GM12878 (cell line): Measurements from ENCODE around the gene MICB.

Experiments
- CTCF ChIP-seq, 3 experiments: IDR thresholded peaks in 2 of 3; conservative IDR thresholded peaks in 1 of 3; 2 replicates each; pipeline ENCODE4 v1.5.1; 2011; ENCODE audit warnings: low read depth in 3 of 3, low read length in 3 of 3, mild to moderate bottlenecking in 3 of 3, control low read depth in 2 of 3, moderate library complexity in 2 of 3, inconsistent platforms in 1 of 3, mixed read lengths in 1 of 3; ENCODE audit not compliant: control insufficient read depth in 2 of 3, insufficient read depth in 1 of 3; ENCODE audit errors: extremely low read depth in 1 of 3
- EZH2 ChIP-seq: IDR thresholded peaks from 2 replicates; pipeline ENCODE4 v1.6.1; 2012; ENCODE audit warnings: low read depth, mild to moderate bottlenecking, control low read depth, inconsistent platforms, low read length, borderline replicate concordance; ENCODE audit not compliant: control insufficient read depth
- MAX ChIP-seq: IDR thresholded peaks from 2 replicates; pipeline ENCODE4 v1.6.1; 2012; ENCODE audit warnings: low read depth, low read length, improper control_type of control experiment
- POLR2A ChIP-seq: IDR thresholded peaks from 2 replicates; pipeline ENCODE4 v1.6.1; 2011; ENCODE audit warnings: low read depth, mild to moderate bottlenecking, low read length
- YY1 ChIP-seq: IDR thresholded peaks from 2 replicates; pipeline ENCODE4 v1.6.1; 2011; ENCODE audit warnings: low read depth, mild to moderate bottlenecking, low read length
- TF ChIP-seq, protein P1 (sequence below): fragments of 150-350 bp; IDR thresholded peaks from 2 replicates; pipeline ENCODE4 v1.6.1; 2016; ENCODE audit warnings: low read depth, low read length
- TF ChIP-seq, protein P2 (sequence below): IDR thresholded peaks from 2 replicates; pipeline ENCODE4 v1.6.1; 2011; ENCODE audit warnings: borderline replicate concordance, low read depth, mild to moderate bottlenecking, moderate library complexity, mixed read lengths, low read length; ENCODE audit not compliant: insufficient read depth; ENCODE audit errors: extremely low read length

DNA sequence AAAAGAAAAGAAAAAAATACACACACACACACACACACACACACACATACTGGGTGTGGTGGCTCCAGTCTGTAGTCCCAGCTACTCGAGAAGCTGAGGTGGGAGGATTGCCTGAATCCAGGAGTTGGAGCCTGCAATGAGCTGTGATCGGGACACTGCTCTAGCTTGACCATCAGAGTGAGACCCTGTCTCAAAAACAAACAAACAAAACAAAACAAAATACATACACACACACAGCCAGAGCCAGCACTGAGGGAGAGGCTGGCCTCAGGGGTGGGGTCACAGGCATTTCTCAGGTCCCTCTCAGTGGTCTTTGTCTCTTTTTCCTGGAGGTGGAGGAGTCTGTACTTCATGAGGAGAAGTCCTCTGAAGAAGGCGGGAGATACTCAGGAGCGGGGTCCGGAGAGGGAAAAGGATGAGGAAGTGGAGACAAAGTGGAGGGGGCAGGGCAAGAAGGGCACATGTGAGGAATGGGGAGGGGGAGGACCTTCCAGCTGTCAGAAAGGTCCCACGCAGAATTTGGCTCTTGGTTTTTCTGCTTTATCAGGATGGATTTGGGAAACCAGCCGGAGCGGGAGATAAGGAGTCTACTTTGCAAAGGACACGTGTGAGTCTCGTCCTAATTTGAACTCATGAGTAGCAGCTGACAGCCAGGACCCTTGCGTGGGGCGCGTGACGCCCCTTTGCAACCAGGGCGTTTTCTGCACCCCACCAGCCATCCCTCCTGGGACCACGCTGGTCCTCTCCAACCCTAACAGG lies 7.7 kb upstream of the MICB start:
- TF ChIP-seq EZH2 (no peak), POLR2A (no peak), YY1 (no peak), CTCF (IDR thresholded peaks at IDR 0.05 in 2 of 3, conservative IDR thresholded peaks at IDR 0.05 in 1 of 3; ENCODE audit: control insufficient read depth in 2 of 3, extremely low read depth in 1 of 3, insufficient read depth in 1 of 3, low read depth in 3 of 3, low read length in 3 of 3) (no peak), MAX (no peak)
- TF ChIP-seq, protein P1, sequence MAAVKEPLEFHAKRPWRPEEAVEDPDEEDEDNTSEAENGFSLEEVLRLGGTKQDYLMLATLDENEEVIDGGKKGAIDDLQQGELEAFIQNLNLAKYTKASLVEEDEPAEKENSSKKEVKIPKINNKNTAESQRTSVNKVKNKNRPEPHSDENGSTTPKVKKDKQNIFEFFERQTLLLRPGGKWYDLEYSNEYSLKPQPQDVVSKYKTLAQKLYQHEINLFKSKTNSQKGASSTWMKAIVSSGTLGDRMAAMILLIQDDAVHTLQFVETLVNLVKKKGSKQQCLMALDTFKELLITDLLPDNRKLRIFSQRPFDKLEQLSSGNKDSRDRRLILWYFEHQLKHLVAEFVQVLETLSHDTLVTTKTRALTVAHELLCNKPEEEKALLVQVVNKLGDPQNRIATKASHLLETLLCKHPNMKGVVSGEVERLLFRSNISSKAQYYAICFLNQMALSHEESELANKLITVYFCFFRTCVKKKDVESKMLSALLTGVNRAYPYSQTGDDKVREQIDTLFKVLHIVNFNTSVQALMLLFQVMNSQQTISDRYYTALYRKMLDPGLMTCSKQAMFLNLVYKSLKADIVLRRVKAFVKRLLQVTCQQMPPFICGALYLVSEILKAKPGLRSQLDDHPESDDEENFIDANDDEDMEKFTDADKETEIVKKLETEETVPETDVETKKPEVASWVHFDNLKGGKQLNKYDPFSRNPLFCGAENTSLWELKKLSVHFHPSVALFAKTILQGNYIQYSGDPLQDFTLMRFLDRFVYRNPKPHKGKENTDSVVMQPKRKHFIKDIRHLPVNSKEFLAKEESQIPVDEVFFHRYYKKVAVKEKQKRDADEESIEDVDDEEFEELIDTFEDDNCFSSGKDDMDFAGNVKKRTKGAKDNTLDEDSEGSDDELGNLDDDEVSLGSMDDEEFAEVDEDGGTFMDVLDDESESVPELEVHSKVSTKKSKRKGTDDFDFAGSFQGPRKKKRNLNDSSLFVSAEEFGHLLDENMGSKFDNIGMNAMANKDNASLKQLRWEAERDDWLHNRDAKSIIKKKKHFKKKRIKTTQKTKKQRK = no peak
- TF ChIP-seq, protein P2, sequence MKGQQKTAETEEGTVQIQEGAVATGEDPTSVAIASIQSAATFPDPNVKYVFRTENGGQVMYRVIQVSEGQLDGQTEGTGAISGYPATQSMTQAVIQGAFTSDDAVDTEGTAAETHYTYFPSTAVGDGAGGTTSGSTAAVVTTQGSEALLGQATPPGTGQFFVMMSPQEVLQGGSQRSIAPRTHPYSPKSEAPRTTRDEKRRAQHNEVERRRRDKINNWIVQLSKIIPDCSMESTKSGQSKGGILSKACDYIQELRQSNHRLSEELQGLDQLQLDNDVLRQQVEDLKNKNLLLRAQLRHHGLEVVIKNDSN = no peak
